PC-3 (cell line): ENCODE results near the gene SDCBP2. TPM values are rescaled to one million over a fixed set of nuclear protein-coding genes. Genes with fewer than 3 reads are reported as not detected.
A peak's percentile ranks its signal among the peaks of the same experiment; 100 is the strongest.

ENCODE experiments used
- ATAC-seq: fragments of 200-7000 bp; cut with Tn5 transposase; 2 replicates; pipeline ENCODE4 v1.9.1; 2020; ENCODE audit warnings: mild to moderate bottlenecking, moderate library complexity
- BruUV-seq: library from RNA; stranded (reverse); fragments of 400-500 nt; replicated peaks from 2 replicates; lab custom pipeline; 2021; lab: Mats Ljungman, UMichigan
- CTCF ChIA-PET: fragments of 300-600 bp; sonication (Branson Sonifier 250); formaldehyde crosslinking; loops from one replicate; lab custom pipeline; 2022; ENCODE audit warnings: antibody characterized with exemption; lab: Charles Lee
- POLR2A ChIA-PET: fragments of 300-600 bp; sonication (Branson Sonifier 250); formaldehyde crosslinking; loops from one replicate; lab custom pipeline; 2022; ENCODE audit warnings: antibody characterized with exemption; ENCODE audit not compliant: unreplicated experiment; lab: Charles Lee
- DNase-seq: peaks from one replicate; pipeline ENCODE4 v3.0.0-alpha.2; 2015
- H2AFZ ChIP-seq: fragments of 300-600 bp; sonication (generic); 2 replicates; pipeline ENCODE4 v1.6.0; 2016; ENCODE audit warnings: antibody characterized with exemption, low read length
- H3F3A ChIP-seq: fragments of 300-600 bp; sonication (generic); one replicate; pipeline ENCODE4 v1.6.0; 2017; ENCODE audit warnings: antibody characterized with exemption, low read length, control low read depth, mild to moderate bottlenecking; ENCODE audit not compliant: unreplicated experiment
- H3K27ac ChIP-seq: fragments of 300-600 bp; sonication (generic); 2 replicates; pipeline ENCODE4 v1.5.1; 2016; ENCODE audit warnings: mild to moderate bottlenecking, low read length
- H3K27me3 ChIP-seq: fragments of 300-600 bp; sonication (generic); 2 replicates; pipeline ENCODE4 v1.6.1; 2016; ENCODE audit warnings: low read length, mixed read lengths
- H3K36me3 ChIP-seq: fragments of 300-600 bp; sonication (generic); 2 replicates; pipeline ENCODE4 v1.6.1; 2016; ENCODE audit warnings: low read depth, mixed run types, low read length, mixed read lengths
- H3K4me1 ChIP-seq: fragments of 300-600 bp; sonication (generic); 2 replicates; pipeline ENCODE4 v1.5.1; 2016; ENCODE audit warnings: low read length; ENCODE audit not compliant: insufficient read depth
- H3K4me2 ChIP-seq: fragments of 300-600 bp; sonication (generic); 2 replicates; pipeline ENCODE4 v1.6.0; 2016; ENCODE audit warnings: low read length
- H3K4me3 ChIP-seq: fragments of 300-600 bp; sonication (generic); 2 replicates; pipeline ENCODE4 v1.5.1; 2016; ENCODE audit warnings: mild to moderate bottlenecking, low read length, mixed read lengths
- H3K79me2 ChIP-seq: fragments of 300-600 bp; sonication (generic); 2 replicates; pipeline ENCODE4 v1.6.1; 2017; ENCODE audit warnings: low read length, mixed read lengths
- H3K9ac ChIP-seq: fragments of 300-600 bp; sonication (generic); 2 replicates; pipeline ENCODE4 v1.6.0; 2016; ENCODE audit warnings: mild to moderate bottlenecking, low read length
- H3K9me2 ChIP-seq: fragments of 300-600 bp; sonication (generic); replicated peaks from 2 replicates; pipeline ENCODE4 v1.6.1; 2016; ENCODE audit warnings: mixed run types, low read length, mixed read lengths
- H3K9me3 ChIP-seq: fragments of 300-600 bp; sonication (generic); 2 replicates; pipeline ENCODE4 v1.6.1; 2016; ENCODE audit warnings: low read length, mixed read lengths
- H4K20me1 ChIP-seq: fragments of 300-600 bp; sonication (generic); 2 replicates; pipeline ENCODE4 v1.6.1; 2016; ENCODE audit warnings: low read length, mixed read lengths
- CTCF ChIP-seq: fragments of 300-600 bp; sonication (generic); conservative IDR thresholded peaks from 2 replicates; pipeline ENCODE4 v1.5.1; 2017; ENCODE audit warnings: antibody characterized with exemption, low read depth, mild to moderate bottlenecking, low read length
- EZH2 ChIP-seq: fragments of 300-600 bp; sonication (generic); IDR thresholded peaks from one replicate; pipeline ENCODE4 v1.6.1; 2017; ENCODE audit warnings: antibody characterized with exemption, mild to moderate bottlenecking, low read length; ENCODE audit not compliant: unreplicated experiment
- EZH2phosphoT487 ChIP-seq: fragments of 300-600 bp; sonication (generic); IDR thresholded peaks from 2 replicates; pipeline ENCODE4 v1.6.1; 2018; ENCODE audit warnings: mild to moderate bottlenecking, antibody characterized with exemption, low read length, borderline replicate concordance
- intact Hi-C: fragments of 100-400 bp; cut with micrococcal nuclease; formaldehyde crosslinking; loops from 2 replicates; pipeline ENCODE4 v1.9.0; 2023
- total RNA-seq: library from RNA; depleted of rRNA; stranded (reverse); fragments of >200 nt; gene quantifications from 2 replicates; pipeline ENCODE4 v1.2.3, GENCODE V29; 2014

SDCBP2 gene
- total RNA-seq, 1 experiment from 2014 or later, result 14.4 TPM

GRCh38 chr20:1265916-1266166 lies 63.1 kb downstream of the SDCBP2 start:
- CTCF ChIA-PET, result no interaction called here
- H4K20me1 ChIP-seq, result no peaks in the 10 kb centered on the region
- peak overlapping the region; percentile 57 for H3K9ac ChIP-seq
- no peaks in the 10 kb centered on the region for H3F3A ChIP-seq
- no TSS peak for BruUV-seq
- POLR2A ChIA-PET, result no interaction called here
- peaks cover 2% of the 10 kb centered on the region; the same call in 1 of the 2 replicates for H3K27me3 ChIP-seq
- peak overlapping the region; percentile 88 for H3K4me2 ChIP-seq
- no peaks in the 10 kb centered on the region for H3K9me3 ChIP-seq
- 0 out of 2 replicates have a peak, but pooled peaks cover 3% of the 10 kb centered on the region for H3K79me2 ChIP-seq
- ATAC-seq (no peak), DNase-seq (no peak)
- H3K36me3 ChIP-seq, result no peaks in the 10 kb centered on the region
- H2AFZ ChIP-seq, result peak overlapping the region; percentile 92
- no peaks in the 10 kb centered on the region for H3K9me2 ChIP-seq
- intact Hi-C loops, result no loop called here
- no peak for TF ChIP-seq CTCF
- no peak for TF ChIP-seq EZH2phosphoT487
- TF ChIP-seq EZH2, result no peak
- no peak overlapping the region for H3K27ac ChIP-seq
- H3K4me3 ChIP-seq, result peak overlapping the region; percentile 90
- peaks cover 13% of the 10 kb centered on the region; the same call in 1 of the 2 replicates for H3K4me1 ChIP-seq

GRCh38 chr20:1265226-1265915 lies 63.6 kb downstream of the SDCBP2 start:
- ChIA-PET CTCF (no interaction called here), POLR2A (no interaction called here)
- H3K27ac ChIP-seq, result no peak overlapping the region
- H3K36me3 ChIP-seq, result no peaks in the 10 kb centered on the region
- no peak for DNase-seq
- BruUV-seq, result no TSS peak
- H3K9me3 ChIP-seq, result no peaks in the 10 kb centered on the region
- H3K4me1 ChIP-seq, result peaks cover 13% of the 10 kb centered on the region; the same call in 1 of the 2 replicates
- H2AFZ ChIP-seq, result peak overlapping the region; percentile 92
- no peaks in the 10 kb centered on the region for H4K20me1 ChIP-seq
- H3K4me2 ChIP-seq, result peak overlapping the region; percentile 88
- peak overlapping the region; percentile 57 for H3K9ac ChIP-seq
- H3F3A ChIP-seq, result no peaks in the 10 kb centered on the region
- H3K79me2 ChIP-seq, result 0 out of 2 replicates have a peak, but pooled peaks cover 3% of the 10 kb centered on the region
- H3K9me2 ChIP-seq, result no peaks in the 10 kb centered on the region
- no peak for ATAC-seq
- TF ChIP-seq CTCF (no peak), EZH2 (no peak), EZH2phosphoT487 (no peak)
- H3K4me3 ChIP-seq, result peak overlapping the region; percentile 90
- intact Hi-C loops, result no loop called here
- peaks cover 4% of the 10 kb centered on the region; the same call in 1 of the 2 replicates for H3K27me3 ChIP-seq

- H3F3A ChIP-seq, result no peaks in the 10 kb centered on the region
- no peaks in the 10 kb centered on the region for H3K9me2 ChIP-seq
- ATAC-seq (no peak), DNase-seq (no peak)
- peaks cover 4% of the 10 kb centered on the region; the same call in 1 of the 2 replicates for H3K27me3 ChIP-seq
- no TSS peak for BruUV-seq
- H3K36me3 ChIP-seq, result no peaks in the 10 kb centered on the region
- no peak overlapping the region for H3K27ac ChIP-seq
- peaks cover 13% of the 10 kb centered on the region; the same call in 1 of the 2 replicates for H3K4me1 ChIP-seq
- POLR2A ChIA-PET, result no interaction called here
- no peak for TF ChIP-seq EZH2phosphoT487
- no peak for TF ChIP-seq EZH2
- TF ChIP-seq CTCF, result no peak
- H3K9me3 ChIP-seq, result no peaks in the 10 kb centered on the region
- H3K9ac ChIP-seq, result no peak overlapping the region
- CTCF ChIA-PET, result no interaction called here
- H4K20me1 ChIP-seq, result no peaks in the 10 kb centered on the region
- intact Hi-C loops, result no loop called here
- H2AFZ ChIP-seq, result no peak overlapping the region; the same call in 1 of the 2 replicates
- no peak overlapping the region for H3K4me2 ChIP-seq
- 0 out of 2 replicates have a peak, but pooled peaks cover 3% of the 10 kb centered on the region for H3K79me2 ChIP-seq
- H3K4me3 ChIP-seq, result no peak overlapping the region
Measured at GRCh38 chr20:1264727-1265126, 64.2 kb downstream of the SDCBP2 start.
